GOT3 (cell line): Measurements from ENCODE around the gene PKP2.
"Not testable (repeated sequence)": the region's sequence is repeated elsewhere in the genome, so short reads cannot be mapped to it uniquely, and the experiment has no call there.

Source experiments
- DNase-seq: peaks from one replicate; lab custom pipeline; 2025; ENCODE audit warnings: mixed read lengths; lab: John Stamatoyannopoulos, UW

Gene PKP2

DNA sequence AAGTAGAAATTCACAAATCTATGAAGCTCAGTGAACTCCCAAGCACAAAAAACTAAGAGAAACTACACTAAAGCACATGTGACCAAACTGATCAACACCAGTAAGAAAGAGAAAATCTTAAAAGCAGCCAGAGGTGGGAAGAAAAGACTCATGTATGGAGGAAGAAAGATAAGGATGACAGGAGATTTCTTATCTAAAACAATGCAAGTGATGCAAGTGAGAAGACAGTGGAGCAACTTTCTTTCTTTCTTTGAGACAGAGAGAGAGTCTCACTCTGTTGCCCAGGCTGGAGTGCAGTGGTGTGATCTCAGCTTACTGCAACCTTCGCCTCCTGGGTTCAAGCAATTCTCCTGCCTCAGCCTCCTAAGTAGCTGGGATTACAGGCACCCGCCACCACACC, 34.9 kb downstream of the PKP2 start:
- DNase-seq: not testable (repeated sequence)

DNA sequence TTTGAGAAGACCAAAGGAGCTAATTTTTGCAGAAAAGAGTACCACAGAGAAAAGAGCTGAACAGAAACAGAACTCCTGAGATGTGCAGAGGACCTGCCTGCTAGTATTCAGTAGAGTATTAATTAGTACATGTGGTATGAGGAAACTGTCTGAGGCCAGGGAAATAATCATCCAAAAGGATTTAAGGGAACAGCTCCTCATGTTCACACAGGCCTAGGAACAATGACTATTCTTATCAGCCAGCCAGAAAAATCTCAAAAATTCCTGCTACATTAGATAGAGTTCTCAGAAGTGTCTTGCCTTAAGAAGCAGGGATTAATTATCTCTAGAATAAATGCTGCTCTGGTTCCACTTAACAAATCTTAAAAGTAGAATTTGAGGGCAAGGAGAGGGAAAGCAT, 36.4 kb downstream of the PKP2 start:
- no peak for DNase-seq

DNA sequence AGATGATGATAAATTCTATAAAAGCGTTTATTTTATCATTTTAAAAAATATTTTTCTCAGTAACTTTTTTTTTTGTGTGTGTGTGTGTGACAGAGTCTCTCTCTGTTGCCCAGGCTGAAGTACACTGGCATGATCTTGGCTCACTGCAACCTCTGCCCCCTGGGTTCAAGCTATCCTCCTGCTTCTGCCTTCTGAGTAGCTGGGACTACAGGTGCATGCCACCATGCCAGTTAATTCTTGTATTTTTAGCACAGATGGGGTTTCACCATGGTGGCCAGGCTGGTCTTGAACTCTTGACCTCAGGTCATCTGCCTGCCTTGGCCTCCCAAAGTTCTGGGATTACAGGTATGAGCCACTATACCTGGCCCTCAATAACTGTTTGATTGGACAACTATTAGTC, 37.2 kb downstream of the PKP2 start:
- no peak for DNase-seq

DNA sequence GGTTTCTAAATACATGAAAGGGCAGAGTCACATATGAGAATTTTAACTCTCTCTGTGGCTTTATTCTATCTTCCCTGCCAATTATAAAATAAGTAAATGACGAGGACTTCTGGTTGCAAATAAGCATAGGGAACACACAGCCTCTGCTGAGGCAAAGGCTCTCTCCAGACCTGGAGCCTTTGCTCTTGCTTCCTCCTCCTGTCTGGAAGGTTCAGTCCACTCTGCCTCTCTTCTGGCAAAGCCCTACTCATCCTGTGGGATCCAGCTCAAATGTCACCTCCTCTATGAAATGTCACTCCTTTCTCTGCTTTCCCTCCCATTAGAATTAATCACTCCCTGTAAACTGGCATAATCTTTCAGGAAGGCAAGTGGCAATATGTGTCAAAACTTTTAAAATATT, 41.9 kb downstream of the PKP2 start:
- DNase-seq: no peak

DNA sequence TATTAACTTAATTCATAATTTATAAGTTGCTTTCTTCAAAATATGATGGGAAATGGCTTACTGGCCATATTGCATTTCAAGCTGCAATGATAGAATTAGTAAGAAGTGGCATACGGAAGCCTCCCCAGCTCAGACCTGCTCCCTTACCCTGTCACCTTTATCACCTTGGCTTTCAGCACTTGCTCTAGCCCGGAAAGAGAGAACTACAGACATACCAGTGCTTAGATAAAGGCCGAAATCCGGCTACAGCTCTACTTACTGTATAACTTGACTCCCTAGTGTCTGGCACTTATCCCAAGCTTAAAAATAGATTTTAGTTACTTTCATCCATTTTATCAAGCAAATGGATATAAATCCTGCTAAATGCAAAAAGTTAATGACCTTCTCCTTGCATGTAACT, 42.5 kb downstream of the PKP2 start:
- DNase-seq: no peak

DNA sequence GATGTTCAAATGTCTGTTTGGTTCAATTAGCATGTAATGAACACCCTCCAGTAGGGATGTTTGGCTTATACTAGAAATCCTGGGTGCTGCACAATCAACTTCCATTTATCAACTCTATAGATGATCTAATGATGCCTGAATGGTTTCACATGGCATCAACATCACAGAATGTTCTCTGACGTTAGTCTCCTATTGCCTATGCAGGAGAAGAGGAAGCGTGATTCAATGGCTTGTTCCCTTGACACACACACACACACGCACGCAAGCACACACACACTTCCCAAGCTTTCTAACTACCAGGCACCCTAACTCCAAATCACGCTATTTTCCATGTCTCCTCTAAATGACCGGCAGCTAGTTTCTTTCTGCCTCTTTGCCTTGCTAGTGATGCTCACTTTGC, 49.3 kb downstream of the PKP2 start:
- no peak for DNase-seq

DNA sequence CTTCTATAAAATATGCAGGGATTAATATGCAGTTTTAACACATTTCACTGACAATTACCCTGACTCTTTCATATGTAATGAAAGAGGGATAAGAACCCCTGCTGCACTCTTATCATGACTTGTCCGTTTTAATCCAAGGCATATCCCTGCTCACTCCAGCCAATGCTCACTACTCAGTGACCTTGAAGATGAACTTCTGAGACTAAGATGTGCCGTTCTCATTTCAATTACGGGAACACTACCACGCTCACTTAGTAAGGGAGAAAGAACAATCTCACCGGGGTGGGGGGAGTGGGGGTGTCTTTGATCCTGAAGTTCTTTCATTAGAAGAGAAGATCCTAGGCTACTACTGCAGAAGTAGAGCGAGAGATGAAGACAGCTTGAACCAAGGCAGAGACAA, 50.5 kb downstream of the PKP2 start:
- no peak for DNase-seq

DNA sequence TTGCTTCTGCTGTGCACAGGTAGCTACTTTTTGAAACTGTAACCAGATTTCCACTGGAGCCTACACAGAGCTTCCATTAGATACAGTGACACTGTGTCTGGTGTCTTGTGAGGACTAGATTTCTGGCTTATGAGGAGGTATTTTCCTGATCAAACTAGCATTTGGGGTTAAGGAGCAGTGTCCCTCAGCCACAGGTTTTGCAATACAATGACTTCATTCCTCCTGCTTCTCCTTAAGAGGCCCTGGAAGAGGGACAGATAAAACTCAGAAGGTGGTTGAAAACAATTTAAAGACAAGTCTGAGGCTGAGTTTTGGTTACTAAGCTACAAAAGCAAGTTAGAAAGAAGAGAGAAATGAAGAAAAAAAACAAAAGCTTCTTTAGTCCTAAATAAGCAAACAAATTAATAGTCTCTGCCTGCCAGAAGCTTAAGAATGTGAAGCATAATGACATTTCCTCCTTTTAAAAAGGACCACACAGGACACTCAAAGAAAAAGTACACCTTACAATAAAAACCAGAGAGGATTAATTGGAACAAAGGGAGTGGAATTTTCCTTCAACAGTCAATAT, 53.0 kb downstream of the PKP2 start:
- DNase-seq: no peak

DNA sequence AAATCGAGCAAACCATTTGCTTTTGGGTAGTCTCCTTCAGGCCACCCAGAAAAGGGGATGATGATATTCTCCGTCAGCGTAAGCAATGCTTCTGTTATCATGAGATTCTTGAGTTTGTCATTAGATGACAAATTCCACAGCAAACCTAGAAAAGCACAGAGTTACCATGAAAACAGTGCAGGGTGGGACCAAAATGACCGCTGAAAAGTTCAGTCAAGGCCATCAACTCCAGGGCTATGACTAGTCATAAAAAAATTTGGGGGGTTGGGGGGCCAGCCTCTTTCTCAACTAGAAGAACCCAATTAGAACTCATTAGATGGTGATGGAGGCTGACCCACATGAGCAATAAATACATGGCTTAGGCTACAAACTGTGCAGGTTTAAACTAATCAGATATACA, 55.5 kb downstream of the PKP2 start:
- DNase-seq: no peak

DNA sequence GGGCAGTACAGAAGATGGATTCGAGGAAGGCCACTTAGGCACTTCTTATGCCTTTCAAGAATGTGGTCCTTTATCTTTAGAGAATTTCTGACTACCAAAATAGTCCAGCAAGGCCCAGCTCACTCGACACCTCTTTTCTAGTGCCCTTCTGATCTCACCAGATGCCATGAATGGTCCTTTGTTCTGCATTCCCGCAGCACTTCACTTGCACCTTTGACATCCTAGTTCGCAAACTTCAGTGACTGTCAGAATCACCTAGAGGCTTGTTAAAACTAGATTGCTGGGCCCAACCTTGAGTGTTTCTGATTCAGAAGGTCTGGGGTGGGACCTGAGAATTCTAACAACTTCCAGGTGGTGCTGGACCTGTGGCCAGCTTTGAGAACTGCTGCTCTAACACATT, 56.7 kb downstream of the PKP2 start:
- DNase-seq: no peak

DNA sequence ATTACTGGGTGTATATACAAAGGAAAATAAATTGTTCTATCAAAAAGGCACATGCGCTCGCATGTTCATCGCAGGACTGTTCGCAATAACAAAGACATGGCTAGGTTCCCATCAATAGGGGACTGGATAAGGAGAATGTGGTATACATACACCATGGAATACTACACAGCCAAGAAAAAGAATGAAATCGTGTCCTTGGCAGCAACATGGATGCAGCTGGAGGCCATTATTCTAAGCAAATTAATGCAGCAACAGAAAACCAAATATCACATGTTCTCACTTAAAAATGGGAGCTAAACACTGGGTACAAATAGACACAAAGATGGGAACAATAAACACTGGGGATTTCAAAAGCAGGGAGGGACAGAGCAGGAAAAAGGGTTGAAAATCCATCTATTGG, 58.6 kb downstream of the PKP2 start:
- no peak for DNase-seq

DNA sequence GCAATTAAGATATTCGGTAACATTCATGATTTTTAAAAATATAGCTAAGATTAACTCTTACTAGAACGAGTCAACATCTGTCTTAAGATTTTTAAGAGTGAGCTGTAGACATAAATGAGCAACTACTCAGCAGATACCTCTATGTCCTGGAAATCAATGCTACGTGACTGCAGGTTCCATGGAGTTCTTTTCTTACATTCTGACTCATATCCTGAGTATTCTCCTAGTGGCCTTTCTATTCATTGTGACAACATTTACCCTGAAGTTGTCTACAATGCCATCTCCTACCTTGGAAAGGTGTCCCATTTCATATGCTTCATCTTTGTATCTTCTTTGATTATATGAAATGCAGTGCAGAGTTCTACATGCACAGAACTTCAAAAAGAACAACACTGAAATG, 59.9 kb downstream of the PKP2 start:
- no peak for DNase-seq

DNA sequence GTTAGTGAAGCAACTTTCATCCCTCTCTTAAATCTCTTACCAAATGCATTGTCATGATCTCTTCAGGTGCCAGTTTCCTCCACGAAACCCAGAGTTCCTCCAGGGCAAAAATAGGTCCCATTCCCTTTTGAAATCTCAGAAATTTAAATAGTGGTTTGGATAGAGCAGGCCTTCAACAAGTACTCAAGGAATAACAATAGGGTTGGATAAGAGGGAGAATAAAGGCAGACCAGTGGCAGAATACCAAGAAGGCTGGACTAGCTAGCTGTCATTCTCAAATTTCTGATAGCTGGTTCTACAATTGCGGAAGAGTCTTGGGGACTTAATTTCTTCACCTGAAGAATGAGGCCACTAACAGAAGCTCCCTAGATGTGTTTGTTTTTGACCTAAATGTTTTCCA, 62.5 kb downstream of the PKP2 start:
- DNase-seq: no peak

DNA sequence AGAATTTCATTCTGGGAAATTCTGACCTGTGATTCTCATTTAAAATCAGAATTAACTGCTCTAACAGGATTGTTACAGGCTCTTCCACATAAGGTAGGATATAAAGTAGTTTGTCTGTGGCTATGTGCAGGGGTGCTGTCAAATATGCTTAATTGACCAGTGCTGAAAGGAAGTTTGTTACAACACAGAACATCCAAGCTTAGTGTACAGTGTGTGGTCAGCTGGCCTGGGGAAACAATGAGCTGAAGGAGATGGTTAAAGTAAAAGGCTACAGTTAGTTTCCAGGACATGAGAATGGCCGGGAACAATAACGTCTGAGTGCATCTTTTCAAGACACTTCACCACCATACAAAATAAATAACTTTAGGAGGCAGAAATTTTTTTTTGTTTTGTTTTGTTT, 68.0 kb downstream of the PKP2 start:
- DNase-seq: no peak

DNA sequence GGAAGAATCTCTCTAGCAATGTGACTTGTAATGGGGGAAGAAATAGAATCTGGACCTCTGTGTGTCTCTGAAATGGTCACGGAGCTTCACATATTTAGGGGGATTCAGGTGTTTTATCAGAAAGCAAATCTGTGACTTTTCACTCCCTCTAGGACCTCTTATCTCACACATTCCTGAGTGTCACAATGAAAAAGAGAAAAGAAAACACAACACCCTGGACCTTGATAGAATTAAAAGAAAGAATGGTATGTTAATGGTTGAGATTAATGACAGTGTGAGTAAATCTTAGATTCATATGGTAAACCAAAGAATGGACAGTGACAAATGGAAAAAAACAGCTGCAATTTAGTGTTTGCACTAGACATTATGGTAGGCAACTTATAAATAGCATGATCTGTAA, 68.5 kb downstream of the PKP2 start:
- DNase-seq: no peak

DNA sequence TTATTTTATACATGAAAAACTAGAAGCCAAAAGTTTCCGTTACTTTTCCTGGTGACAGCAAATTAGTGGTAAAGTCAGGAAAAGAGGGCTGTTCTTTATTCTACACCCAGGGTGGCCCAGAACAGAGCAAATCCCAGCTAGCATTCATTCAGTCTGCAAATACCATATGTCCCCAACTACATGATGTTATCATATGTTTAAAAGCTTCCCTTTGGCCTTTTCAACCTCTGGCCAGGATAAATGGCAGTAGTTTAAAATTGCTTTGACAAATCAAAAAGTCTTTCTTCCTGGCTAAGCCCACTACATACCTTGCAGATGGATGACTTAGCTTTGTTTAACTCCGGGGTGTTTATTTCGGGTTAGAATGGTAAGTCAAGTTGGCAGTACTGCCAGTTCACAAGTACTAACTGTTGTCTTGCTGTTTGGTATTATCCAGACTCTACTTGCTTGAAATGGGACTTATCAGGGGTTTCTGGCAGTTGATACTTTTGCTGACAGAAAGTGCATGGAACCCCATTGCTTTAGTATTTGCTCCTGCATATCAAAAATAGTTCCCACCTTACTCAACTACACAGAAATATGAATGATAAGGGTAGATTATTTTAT, 69.7 kb downstream of the PKP2 start:
- DNase-seq: no peak

DNA sequence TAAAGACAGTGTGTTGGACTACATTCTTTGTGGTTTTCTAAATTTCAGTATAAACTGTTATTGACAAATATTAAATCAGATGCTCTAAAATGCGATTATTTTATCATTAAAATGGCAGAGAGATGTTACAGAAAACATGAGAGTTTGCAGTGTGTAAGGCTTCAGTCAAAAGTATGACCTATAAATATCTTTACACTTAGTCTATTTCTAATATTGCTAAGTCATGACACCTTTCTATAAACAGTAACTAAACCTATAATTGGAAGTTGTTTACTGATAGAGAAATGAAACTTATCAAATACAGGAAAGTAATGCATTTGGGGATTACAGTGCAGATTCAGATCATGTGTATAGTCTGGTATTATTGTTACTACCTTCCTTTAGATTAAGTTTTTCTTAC, 72.0 kb downstream of the PKP2 start:
- no peak for DNase-seq

DNA sequence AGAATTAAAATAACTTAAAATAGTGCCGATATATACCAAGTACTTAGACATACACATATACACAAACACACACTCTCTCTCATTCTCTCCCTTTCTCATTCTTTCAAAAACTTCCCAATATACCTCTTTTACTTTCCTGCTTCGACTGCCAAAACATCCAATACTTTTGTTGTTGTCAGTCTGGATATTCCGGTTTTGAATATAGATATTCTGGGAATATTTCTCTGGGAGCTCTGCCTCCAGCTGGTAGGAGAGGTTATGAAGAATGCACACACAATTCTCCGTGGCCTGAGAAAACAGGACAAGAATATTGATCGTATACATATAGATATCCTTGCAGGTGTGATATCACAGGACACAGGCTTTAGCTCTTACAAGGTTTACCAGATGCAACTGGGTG, 74.2 kb downstream of the PKP2 start:
- no peak for DNase-seq

DNA sequence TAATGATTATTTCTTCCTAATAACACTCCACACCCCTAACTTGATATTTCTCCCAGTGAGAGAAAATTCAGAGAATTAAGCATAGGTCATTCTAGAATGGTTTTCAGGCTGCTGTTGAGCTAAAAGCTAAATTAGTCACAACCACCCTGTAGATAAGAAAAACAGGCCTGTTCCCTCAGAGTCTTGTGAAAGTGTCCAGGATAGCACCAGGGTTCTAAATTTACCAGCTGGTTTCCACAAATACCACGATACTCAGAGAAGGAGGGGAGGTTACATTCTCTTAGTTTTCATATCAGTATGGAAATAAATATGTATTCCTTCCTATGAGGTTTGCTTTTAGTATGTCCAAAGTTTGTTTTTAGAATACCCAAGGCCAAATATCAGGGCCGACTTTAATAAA, 74.9 kb downstream of the PKP2 start:
- DNase-seq: no peak

DNA sequence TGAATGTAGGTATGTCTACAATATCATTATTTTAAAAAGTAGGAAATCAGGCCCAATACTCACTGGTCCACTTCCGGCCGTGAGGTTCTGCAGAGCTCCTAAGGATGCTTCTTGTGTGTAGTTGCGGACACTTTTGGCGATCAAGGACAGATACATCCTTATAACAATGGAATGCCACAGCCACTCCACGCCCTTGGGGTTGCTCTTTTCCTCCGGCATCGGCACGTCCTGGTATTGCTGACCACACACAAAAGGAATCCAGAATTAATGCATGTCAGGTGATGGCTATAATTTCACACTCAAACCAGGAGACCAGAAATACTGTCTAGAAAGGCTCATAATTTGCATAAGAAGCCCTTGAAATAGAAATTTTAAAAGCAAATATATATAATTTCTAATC, 75.3 kb downstream of the PKP2 start:
- DNase-seq: no peak

DNA sequence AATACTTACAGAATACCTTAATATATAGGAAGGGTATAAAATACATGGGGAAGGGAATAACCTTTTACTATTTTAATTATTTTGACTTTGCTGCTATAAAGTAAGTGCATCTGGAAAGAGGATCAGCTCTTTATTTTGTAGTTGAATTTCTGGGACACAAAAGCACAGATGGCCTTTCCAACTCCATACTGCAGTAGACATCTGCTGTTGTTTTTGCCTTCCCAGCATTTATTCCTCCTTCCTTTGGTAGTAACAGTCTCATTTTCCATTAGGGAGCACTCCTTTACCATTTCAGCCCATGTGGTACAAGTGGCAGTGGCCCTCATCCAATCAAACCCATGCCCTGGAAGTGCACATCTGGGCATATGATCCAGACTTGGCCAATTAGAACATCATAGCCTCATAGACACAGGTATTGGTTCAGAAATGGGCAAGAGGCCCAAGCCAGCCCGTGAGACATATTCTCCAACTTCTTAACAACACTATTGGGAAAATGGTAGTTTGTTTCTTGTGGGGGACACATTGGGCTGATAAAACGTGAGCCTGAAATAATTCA, 76.1 kb downstream of the PKP2 start:
- no peak for DNase-seq

DNA sequence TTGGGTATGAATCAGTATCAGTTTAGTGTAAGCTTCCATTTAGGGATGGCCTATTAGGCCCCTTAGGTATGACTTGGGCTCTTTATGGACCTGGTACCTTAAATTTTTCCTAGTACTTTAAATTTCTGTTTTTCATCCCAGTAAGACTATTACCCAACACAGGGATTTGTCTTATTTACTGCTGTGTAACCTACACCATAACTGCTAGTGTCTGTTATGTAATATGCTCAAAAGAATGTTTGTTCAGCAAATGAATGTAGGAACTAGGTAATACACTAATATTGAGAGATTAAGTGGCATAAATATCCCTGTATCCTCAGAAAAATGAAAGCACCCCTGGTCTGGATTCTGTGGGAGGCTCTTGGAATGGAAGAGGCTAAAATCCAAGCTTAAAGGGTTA, 77.2 kb downstream of the PKP2 start:
- no peak for DNase-seq

DNA sequence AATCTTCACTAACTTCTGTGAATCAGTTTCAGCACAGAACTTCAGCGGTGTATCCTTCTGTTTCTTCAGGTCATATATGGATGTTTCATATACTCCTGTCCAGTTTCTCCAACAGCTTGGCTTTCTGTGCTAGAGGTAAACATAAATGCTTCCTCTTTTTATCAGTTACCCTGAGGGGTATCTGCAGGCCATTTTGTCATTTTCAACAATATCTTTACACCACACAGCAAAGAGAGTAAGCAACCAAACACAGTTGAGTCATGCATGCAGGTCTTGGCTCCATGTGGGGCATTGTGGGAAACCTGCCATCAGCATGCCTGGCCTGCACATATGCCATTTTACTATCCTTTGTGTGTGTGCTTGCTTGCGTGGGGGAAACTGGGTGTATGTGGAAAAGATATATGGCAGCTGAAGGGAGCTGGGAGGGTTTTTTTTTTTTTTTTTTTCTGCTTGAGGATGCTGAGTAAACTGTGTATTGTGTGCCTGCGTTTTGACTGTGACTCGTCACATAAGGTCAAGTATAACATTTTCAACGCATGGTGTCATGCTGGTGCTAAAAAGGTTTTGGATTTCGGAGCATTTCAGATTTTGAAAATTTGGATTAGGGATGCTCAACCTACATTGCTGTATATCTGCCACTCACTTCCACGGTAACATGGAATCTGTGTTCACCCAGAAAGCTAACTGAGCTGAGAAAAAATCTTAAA, 84.7 kb downstream of the PKP2 start:
- no peak for DNase-seq

DNA sequence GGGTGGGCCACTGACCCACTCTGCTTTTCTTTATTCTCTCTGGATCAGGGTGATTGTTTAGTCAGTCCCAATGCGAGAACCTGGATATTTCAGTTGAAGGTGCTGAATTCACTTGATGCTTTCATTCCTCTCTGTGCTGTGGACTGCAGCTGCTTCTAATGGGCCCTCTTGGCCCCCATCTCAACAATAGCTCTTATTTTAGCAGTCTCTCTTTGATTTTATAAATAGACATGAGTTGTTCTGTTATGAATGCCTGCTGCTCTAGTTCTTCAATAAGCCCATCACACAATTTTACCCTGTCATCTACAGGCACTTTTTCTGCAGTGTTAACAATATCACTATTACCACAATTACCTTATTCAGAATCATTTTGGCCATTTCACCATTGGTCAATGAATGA, 86.7 kb downstream of the PKP2 start:
- no peak for DNase-seq
